ENCODE data around the gene GALNT13.

GALNT13 gene

GRCh38 chr2:154228566-154229280 lies 357.0 kb downstream of the GALNT13 start:
- Histone ChIP-seq H3K4me3 (ENCODE audit: low read length) (no peak overlapping the region), H3K9ac (ENCODE audit: low read length) (no peak overlapping the region), H3K4me1 (ENCODE audit: low read length) (no peaks in the 10 kb centered on the region), H3K27ac (ENCODE audit: low read length) (no peak overlapping the region), H3K27me3 (replicated peaks; ENCODE audit: insufficient read depth, low read length) (no peaks in the 10 kb centered on the region), H3K36me3 (replicated peaks; ENCODE audit: insufficient read depth, low read length) (no peaks in the 10 kb centered on the region), H2AFZ (ENCODE audit: low read length) (no peak overlapping the region), H3K4me2 (ENCODE audit: low read depth, low read length) (no peak overlapping the region), H4K20me1 (ENCODE audit: insufficient read depth, low read length) (no peaks in the 10 kb centered on the region), H3F3A (ENCODE audit: insufficient read depth, low read length) (no peaks in the 10 kb centered on the region), H3K9me3 (replicated peaks; ENCODE audit: insufficient read depth, low read length) (no peaks in the 10 kb centered on the region), H3K9me2 (replicated peaks; ENCODE audit: insufficient read depth, low read length) (no peaks in the 10 kb centered on the region), H3K79me2 (ENCODE audit: low read length) (no peaks in the 10 kb centered on the region)
- no peak for TF ChIP-seq CTCF (IDR thresholded peaks at IDR 0.05; ENCODE audit: low read length)
- no peak for TF ChIP-seq EZH2 (optimal IDR thresholded peaks at IDR 0.05; ENCODE audit: low read depth, low read length)
- no peak for TF ChIP-seq EZH2phosphoT487 (IDR thresholded peaks at IDR 0.05; ENCODE audit: low read length)
- no peak for DNase-seq

- no peak overlapping the region for H3K4me2 ChIP-seq (ENCODE audit: low read depth, low read length)
- TF ChIP-seq EZH2phosphoT487 (IDR thresholded peaks at IDR 0.05; ENCODE audit: low read length) (no peak), EZH2 (optimal IDR thresholded peaks at IDR 0.05; ENCODE audit: low read depth, low read length) (no peak), CTCF (IDR thresholded peaks at IDR 0.05; ENCODE audit: low read length) (no peak)
These were observed 358.2 kb downstream of the GALNT13 start for GRCh38 chr2:154229966-154230365.

DNA sequence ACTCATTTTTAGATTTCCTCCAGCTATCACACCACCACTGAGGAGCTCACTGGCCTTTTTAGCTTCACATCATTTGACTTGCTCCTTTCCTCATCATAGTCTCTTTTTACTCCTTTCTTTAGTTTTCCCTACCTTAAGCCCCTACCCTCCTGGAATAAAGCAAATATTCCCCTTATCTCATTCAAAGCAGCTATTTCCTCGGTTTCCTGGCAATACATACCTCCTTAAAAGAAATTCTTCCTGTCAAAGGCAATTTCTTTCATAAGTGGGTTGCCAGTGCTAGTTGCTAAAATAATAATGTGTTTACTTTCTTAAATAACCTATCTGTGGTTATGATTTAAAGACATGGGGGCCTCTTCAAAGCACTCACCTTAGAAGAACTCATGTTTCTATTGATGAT lies 359.3 kb downstream of the GALNT13 start:
- Histone ChIP-seq H3K4me1 (ENCODE audit: low read length) (no peaks in the 10 kb centered on the region), H3K4me2 (ENCODE audit: low read depth, low read length) (no peak overlapping the region), H3K9ac (ENCODE audit: low read length) (no peak overlapping the region), H3K27me3 (replicated peaks; ENCODE audit: insufficient read depth, low read length) (no peaks in the 10 kb centered on the region), H3K79me2 (ENCODE audit: low read length) (no peaks in the 10 kb centered on the region), H3K27ac (ENCODE audit: low read length) (no peak overlapping the region), H3K9me2 (replicated peaks; ENCODE audit: insufficient read depth, low read length) (no peaks in the 10 kb centered on the region; the same call in 1 of the 2 replicates), H3F3A (ENCODE audit: insufficient read depth, low read length) (no peaks in the 10 kb centered on the region), H2AFZ (ENCODE audit: low read length) (no peak overlapping the region), H4K20me1 (ENCODE audit: insufficient read depth, low read length) (no peaks in the 10 kb centered on the region), H3K4me3 (ENCODE audit: low read length) (no peak overlapping the region), H3K9me3 (replicated peaks; ENCODE audit: insufficient read depth, low read length) (no peaks in the 10 kb centered on the region), H3K36me3 (replicated peaks; ENCODE audit: insufficient read depth, low read length) (no peaks in the 10 kb centered on the region)
- DNase-seq = no peak
- TF ChIP-seq EZH2phosphoT487 (IDR thresholded peaks at IDR 0.05; ENCODE audit: low read length) (no peak), CTCF (IDR thresholded peaks at IDR 0.05; ENCODE audit: low read length) (no peak), EZH2 (optimal IDR thresholded peaks at IDR 0.05; ENCODE audit: low read depth, low read length) (no peak)

More at GRCh38 chr2:154229966-154230365, 358.2 kb downstream of the GALNT13 start:
- Histone ChIP-seq H3K9me3 (replicated peaks; ENCODE audit: insufficient read depth, low read length) (no peaks in the 10 kb centered on the region), H3K9ac (ENCODE audit: low read length) (no peak overlapping the region), H3K27me3 (replicated peaks; ENCODE audit: insufficient read depth, low read length) (no peaks in the 10 kb centered on the region), H2AFZ (ENCODE audit: low read length) (no peak overlapping the region), H3K27ac (ENCODE audit: low read length) (no peak overlapping the region), H3K9me2 (replicated peaks; ENCODE audit: insufficient read depth, low read length) (no peaks in the 10 kb centered on the region; the same call in 1 of the 2 replicates), H4K20me1 (ENCODE audit: insufficient read depth, low read length) (no peaks in the 10 kb centered on the region), H3K79me2 (ENCODE audit: low read length) (no peaks in the 10 kb centered on the region), H3K4me1 (ENCODE audit: low read length) (no peaks in the 10 kb centered on the region), H3F3A (ENCODE audit: insufficient read depth, low read length) (no peaks in the 10 kb centered on the region), H3K36me3 (replicated peaks; ENCODE audit: insufficient read depth, low read length) (no peaks in the 10 kb centered on the region), H3K4me3 (ENCODE audit: low read length) (no peak overlapping the region)
- DNase-seq = no peak

All from MM.1S (cell line).